HEK293 (cell line): Measurements from ENCODE around the gene TBC1D14.

ENCODE experiments used
- CTCF ChIA-PET: fragments of 350-600 bp; formaldehyde crosslinking; extraction: SDS; loops from one replicate; lab custom pipeline; 2021; ENCODE audit warnings: antibody characterized with exemption; lab: Yijun Ruan, JAX
- POLR2A ChIA-PET: fragments of 300-600 bp; formaldehyde crosslinking; extraction: SDS; loops from one replicate; lab custom pipeline; 2020; ENCODE audit warnings: antibody characterized with exemption, inconsistent platforms; lab: Yijun Ruan, JAX
- H3K27ac ChIP-seq: fragments of 200-500 bp; sonication (Bioruptor generic); 2 replicates; pipeline ENCODE4 v1.5.1; 2014; ENCODE audit warnings: low read depth, low read length, control low read depth, inconsistent platforms; ENCODE audit errors: extremely low read depth
- H3K36me3 ChIP-seq, 2 experiments: fragments of 200-500 bp in 1 of 2; sonication (Bioruptor generic) in 1 of 2; 1 replicate in 1 of 2; 2 replicates in 1 of 2; pipeline ENCODE4 v1.5.1; 2014 to 2017; ENCODE audit warnings: inconsistent platforms in 2 of 2, low read length in 2 of 2; ENCODE audit not compliant: control insufficient read depth in 2 of 2, insufficient read depth in 1 of 2
- H3K4me1 ChIP-seq: fragments of 200-500 bp; sonication (Bioruptor generic); 2 replicates; pipeline ENCODE4 v1.5.1; 2014; ENCODE audit warnings: mild to moderate bottlenecking, low read length, inconsistent platforms; ENCODE audit not compliant: control insufficient read depth, insufficient read depth
- H3K4me3 ChIP-seq: 2 replicates; pipeline ENCODE4 v1.5.1; 2011; ENCODE audit warnings: low read depth, mild to moderate bottlenecking, control low read depth, low read length, moderate library complexity
- H3K9me3 ChIP-seq: fragments of 200-500 bp; sonication (Bioruptor generic); 2 replicates; pipeline ENCODE4 v1.5.1; 2014; ENCODE audit warnings: low read depth, low read length, inconsistent platforms; ENCODE audit not compliant: control insufficient read depth, insufficient read depth
- GLI4 ChIP-seq: fragments of 450-650 bp; formaldehyde crosslinking; IDR thresholded peaks from 2 replicates; pipeline ENCODE4 v1.5.1; 2016; ENCODE audit warnings: missing biosample characterization, missing genetic modification characterization
- KLF17 ChIP-seq: fragments of 450-650 bp; formaldehyde crosslinking; IDR thresholded peaks from 2 replicates; pipeline ENCODE4 v1.5.1; 2016; ENCODE audit warnings: missing biosample characterization, missing genetic modification characterization
- MZF1 ChIP-seq: fragments of 450-650 bp; formaldehyde crosslinking; IDR thresholded peaks from 2 replicates; pipeline ENCODE4 v1.5.1; 2017; ENCODE audit warnings: missing biosample characterization, missing genetic modification characterization, borderline replicate concordance
- OSR2 ChIP-seq: fragments of 450-650 bp; formaldehyde crosslinking; IDR thresholded peaks from 2 replicates; pipeline ENCODE4 v1.5.1; 2016; ENCODE audit warnings: missing biosample characterization, missing genetic modification characterization
- PRDM2 ChIP-seq: fragments of 450-650 bp; formaldehyde crosslinking; IDR thresholded peaks from 2 replicates; pipeline ENCODE4 v1.5.1; 2016; ENCODE audit warnings: missing biosample characterization, missing genetic modification characterization, borderline replicate concordance
- SETDB1 ChIP-seq: IDR thresholded peaks from one replicate; pipeline ENCODE4 v1.6.1; 2017; ENCODE audit warnings: mild to moderate bottlenecking, low read length, moderate library complexity, mixed read lengths; ENCODE audit not compliant: insufficient read length
- ZFP69B ChIP-seq: fragments of 450-650 bp; formaldehyde crosslinking; IDR thresholded peaks from 2 replicates; pipeline ENCODE4 v1.5.1; 2016; ENCODE audit warnings: missing biosample characterization, missing genetic modification characterization
- ZNF138 ChIP-seq: fragments of 450-650 bp; formaldehyde crosslinking; IDR thresholded peaks from 2 replicates; pipeline ENCODE4 v1.5.1; 2016; ENCODE audit warnings: missing biosample characterization, missing genetic modification characterization, borderline replicate concordance
- ZNF148 ChIP-seq: fragments of 450-650 bp; formaldehyde crosslinking; IDR thresholded peaks from 2 replicates; pipeline ENCODE4 v1.5.0; 2017; ENCODE audit warnings: missing biosample characterization, missing genetic modification characterization, borderline replicate concordance
- ZNF184 ChIP-seq: fragments of 450-650 bp; IDR thresholded peaks from 2 replicates; pipeline ENCODE4 v1.5.1; 2018; ENCODE audit warnings: missing biosample characterization, mild to moderate bottlenecking, missing genetic modification characterization
- ZNF23 ChIP-seq: fragments of 450-650 bp; formaldehyde crosslinking; IDR thresholded peaks from 2 replicates; pipeline ENCODE4 v1.5.1; 2016; ENCODE audit warnings: missing biosample characterization, missing genetic modification characterization, borderline replicate concordance
- ZNF24 ChIP-seq: fragments of 450-650 bp; formaldehyde crosslinking; IDR thresholded peaks from 2 replicates; pipeline ENCODE4 v1.5.1; 2016; ENCODE audit warnings: missing biosample characterization, missing genetic modification characterization
- ZNF311 ChIP-seq: fragments of 450-650 bp; formaldehyde crosslinking; IDR thresholded peaks from 2 replicates; pipeline ENCODE4 v1.5.1; 2017; ENCODE audit warnings: missing biosample characterization, missing genetic modification characterization, borderline replicate concordance
- ZNF335 ChIP-seq: fragments of 450-650 bp; formaldehyde crosslinking; conservative IDR thresholded peaks from 2 replicates; pipeline ENCODE4 v1.5.1; 2016; ENCODE audit warnings: missing biosample characterization, missing genetic modification characterization
- ZNF416 ChIP-seq: fragments of 450-650 bp; formaldehyde crosslinking; IDR thresholded peaks from 2 replicates; pipeline ENCODE4 v1.5.1; 2016; ENCODE audit warnings: missing biosample characterization, missing genetic modification characterization
- ZNF426 ChIP-seq: fragments of 450-650 bp; formaldehyde crosslinking; IDR thresholded peaks from 2 replicates; pipeline ENCODE4 v1.5.1; 2017; ENCODE audit warnings: missing biosample characterization, missing genetic modification characterization, mild to moderate bottlenecking, inconsistent platforms, moderate library complexity
- ZNF558 ChIP-seq: fragments of 450-650 bp; formaldehyde crosslinking; IDR thresholded peaks from 2 replicates; pipeline ENCODE4 v1.5.1; 2016; ENCODE audit warnings: missing biosample characterization, missing genetic modification characterization
- ZNF785 ChIP-seq: fragments of 450-650 bp; formaldehyde crosslinking; IDR thresholded peaks from 2 replicates; pipeline ENCODE4 v1.5.1; 2016; ENCODE audit warnings: missing biosample characterization, missing genetic modification characterization
- ZNF791 ChIP-seq: fragments of 450-650 bp; formaldehyde crosslinking; IDR thresholded peaks from 2 replicates; pipeline ENCODE4 v1.5.1; 2016; ENCODE audit warnings: missing biosample characterization, missing genetic modification characterization
- TF ChIP-seq, protein P1 (sequence below): fragments of 450-650 bp; formaldehyde crosslinking; IDR thresholded peaks from 2 replicates; pipeline ENCODE4 v1.5.1; 2016; ENCODE audit warnings: missing biosample characterization, missing genetic modification characterization

The TBC1D14 gene

GRCh38 chr4:6896035-6896434 is 13.6 kb upstream of the TBC1D14 start (continued):
- no peak for TF ChIP-seq PRDM2 (tag by site-specific recombination)
- no peak for TF ChIP-seq SETDB1
- TF ChIP-seq ZNF791 = no peak
- TF ChIP-seq, all 188 proteins: peak for 0

GRCh38 chr4:6898763-6899162 is 10.9 kb upstream of the TBC1D14 start:
- H3K4me1 ChIP-seq = no peaks in the 10 kb centered on the region
- H3K36me3 ChIP-seq = no peaks in the 10 kb centered on the region
- ChIA-PET POLR2A (no interaction called here), CTCF (no interaction called here)
- H3K27ac ChIP-seq = no peak overlapping the region
- H3K9me3 ChIP-seq = no peaks in the 10 kb centered on the region
- H3K4me3 ChIP-seq = no peak overlapping the region
- TF ChIP-seq ZNF335 (tag by site-specific recombination) = no peak
- TF ChIP-seq KLF17 (tag by site-specific recombination) = no peak
- TF ChIP-seq ZNF184 (tag by site-specific recombination) = no peak
- no peak for TF ChIP-seq ZNF23 (tag by site-specific recombination)
- TF ChIP-seq ZNF558 (tag by site-specific recombination) = no peak
- TF ChIP-seq ZNF138 (tag by site-specific recombination) = no peak
- no peak for TF ChIP-seq ZNF311 (tag by site-specific recombination)
- no peak for TF ChIP-seq ZNF148 (tag by site-specific recombination)
- no peak for TF ChIP-seq ZNF416 (tag by site-specific recombination)
- TF ChIP-seq ZNF24 (tag by site-specific recombination) = no peak
- TF ChIP-seq ZFP69B (tag by site-specific recombination) = no peak
- TF ChIP-seq OSR2 = no peak
- no peak for TF ChIP-seq GLI4
- TF ChIP-seq, protein P1, sequence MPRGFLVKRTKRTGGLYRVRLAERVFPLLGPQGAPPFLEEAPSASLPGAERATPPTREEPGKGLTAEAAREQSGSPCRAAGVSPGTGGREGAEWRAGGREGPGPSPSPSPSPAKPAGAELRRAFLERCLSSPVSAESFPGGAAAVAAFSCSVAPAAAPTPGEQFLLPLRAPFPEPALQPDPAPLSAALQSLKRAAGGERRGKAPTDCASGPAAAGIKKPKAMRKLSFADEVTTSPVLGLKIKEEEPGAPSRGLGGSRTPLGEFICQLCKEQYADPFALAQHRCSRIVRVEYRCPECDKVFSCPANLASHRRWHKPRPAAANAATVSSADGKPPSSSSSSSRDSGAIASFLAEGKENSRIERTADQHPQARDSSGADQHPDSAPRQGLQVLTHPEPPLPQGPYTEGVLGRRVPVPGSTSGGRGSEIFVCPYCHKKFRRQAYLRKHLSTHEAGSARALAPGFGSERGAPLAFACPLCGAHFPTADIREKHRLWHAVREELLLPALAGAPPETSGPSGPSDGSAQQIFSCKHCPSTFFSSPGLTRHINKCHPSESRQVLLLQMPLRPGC (tag by site-specific recombination) = no peak
- no peak for TF ChIP-seq ZNF785 (tag by site-specific recombination)
- no peak for TF ChIP-seq MZF1 (tag by site-specific recombination)
- TF ChIP-seq PRDM2 (tag by site-specific recombination) = no peak
- TF ChIP-seq ZNF426 (tag by site-specific recombination) = no peak
